Tibial nerve (tissue), 4 donors: ENCODE results near the gene NR4A3. TPM values are rescaled to one million over a fixed set of nuclear protein-coding genes. Genes with fewer than 3 reads are reported as not detected.

Experiments
- DNase-seq, 2 donors: peaks; one replicate each; pipeline ENCODE4 v3.0.0-alpha.2; 2019; ENCODE audit warnings: low spot score in 2 of 2
- H3K27ac ChIP-seq, 4 donors: fragments of 200-600 bp; sonication (generic) in 3 of 4; one replicate each; pipeline ENCODE4 v1.5.1; 2017 to 2019; ENCODE audit warnings: mild to moderate bottlenecking in 1 of 4
- H3K27me3 ChIP-seq, 2 donors: fragments of 200-600 bp; sonication (generic) in 1 of 2; one replicate each; pipeline versions ENCODE4 v1.5.1 to v1.6.0; 2017 to 2019
- H3K36me3 ChIP-seq, 3 donors: fragments of 200-600 bp; sonication (generic); one replicate each; pipeline ENCODE4 v1.5.1; 2018 to 2019
- H3K4me1 ChIP-seq, 4 donors: fragments of 200-600 bp; sonication (generic) in 3 of 4; one replicate each; pipeline ENCODE4 v1.5.1; 2017 to 2019
- H3K4me3 ChIP-seq, 4 donors: fragments of 200-600 bp; sonication (generic) in 3 of 4; one replicate each; pipeline ENCODE4 v1.5.1; 2017 to 2019; ENCODE audit warnings: mild to moderate bottlenecking in 1 of 4, moderate library complexity in 1 of 4
- H3K9me3 ChIP-seq, 4 donors: fragments of 200-600 bp; sonication (generic) in 3 of 4; one replicate each; pipeline ENCODE4 v1.5.1; 2017 to 2019
- CTCF ChIP-seq, 5 experiments: fragments of 200-600 bp in 3 of 5; fragments of 450-650 bp in 2 of 5; sonication (generic) in 3 of 5; IDR thresholded peaks; one replicate each; pipeline ENCODE4 v1.5.1; 2016 to 2019; ENCODE audit warnings: antibody characterized with exemption in 5 of 5, mild to moderate bottlenecking in 3 of 5, moderate library complexity in 2 of 5
- EP300 ChIP-seq, 2 donors: sonication (generic); formaldehyde crosslinking; IDR thresholded peaks; one replicate each; pipeline ENCODE4 v1.6.1; 2017; ENCODE audit warnings: antibody characterized with exemption in 2 of 2, mild to moderate bottlenecking in 1 of 2
- POLR2A ChIP-seq, 2 donors: fragments of 450-650 bp; IDR thresholded peaks; one replicate each; pipeline ENCODE4 v1.6.1; 2017; ENCODE audit warnings: antibody characterized with exemption in 2 of 2, mild to moderate bottlenecking in 2 of 2, moderate library complexity in 2 of 2
- WGBS, 2 donors: methylation state at CpG; one replicate each; pipeline ENCODE4 v1.1.5; 2018; 5-methylcytosine and 5-hydroxymethylcytosine counted together
- total RNA-seq, 4 donors: library from RNA; depleted of rRNA; stranded (reverse); fragments of >200 nt; gene quantifications; one replicate each; pipeline ENCODE4 v1.1.0, GENCODE V29; 2016

Gene NR4A3
- total RNA-seq, 4 donors from 2014 or later, result 3.0 to 12.7 (median 4.8) TPM

DNA sequence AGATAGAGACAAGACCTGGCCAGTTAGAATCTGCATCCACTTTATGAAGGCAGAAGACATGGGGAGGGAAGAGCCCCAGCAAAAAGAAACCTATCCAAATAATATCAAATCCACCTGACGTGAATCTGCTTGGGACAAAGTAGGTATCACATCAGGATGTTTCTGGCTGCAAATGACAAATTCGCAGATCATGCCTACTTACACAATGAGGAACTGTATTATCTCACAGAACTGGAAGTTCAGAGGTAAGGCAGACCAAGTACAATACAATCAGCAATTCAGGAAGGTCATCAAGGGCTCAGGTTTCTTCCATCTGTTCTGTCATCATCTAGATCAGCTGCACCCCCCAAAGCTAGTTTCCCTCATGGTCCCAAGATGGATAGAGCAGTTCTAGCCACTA, 13.2 kb upstream of the NR4A3 start:
- H3K27ac ChIP-seq, result no peak overlapping the region
- no peak for TF ChIP-seq CTCF (IDR thresholded peaks at IDR 0.05)
- no peak for TF ChIP-seq EP300 (IDR thresholded peaks at IDR 0.05)
- no peak for TF ChIP-seq POLR2A (IDR thresholded peaks at IDR 0.05)
- WGBS, 2 donors, result 91 to 92% methylated on average over 2 of the region's 2 CpGs

GRCh38 chr9:99809586-99810319, 11.9 kb upstream of the NR4A3 start:
- H3K4me3 ChIP-seq, result no peak overlapping the region
- no peaks in the 10 kb centered on the region for H3K9me3 ChIP-seq
- no peak overlapping the region for H3K27ac ChIP-seq
- DNase-seq, result no peak
- no peaks in the 10 kb centered on the region for H3K36me3 ChIP-seq
- H3K4me1 ChIP-seq, result no peaks in the 10 kb centered on the region
- TF ChIP-seq CTCF (IDR thresholded peaks at IDR 0.05) (no peak), POLR2A (IDR thresholded peaks at IDR 0.05) (no peak), EP300 (IDR thresholded peaks at IDR 0.05) (no peak)
- no peaks in the 10 kb centered on the region for H3K27me3 ChIP-seq

More for the DNA sequence above, 13.2 kb upstream of the NR4A3 start:
- DNase-seq, result no peak
- Histone ChIP-seq H3K4me1 (no peaks in the 10 kb centered on the region), H3K9me3 (no peaks in the 10 kb centered on the region), H3K27me3 (no peaks in the 10 kb centered on the region), H3K4me3 (no peak overlapping the region), H3K36me3 (peaks cover 0 to 5% (median 0%) of the 10 kb centered on the region in 3 donors)

DNA sequence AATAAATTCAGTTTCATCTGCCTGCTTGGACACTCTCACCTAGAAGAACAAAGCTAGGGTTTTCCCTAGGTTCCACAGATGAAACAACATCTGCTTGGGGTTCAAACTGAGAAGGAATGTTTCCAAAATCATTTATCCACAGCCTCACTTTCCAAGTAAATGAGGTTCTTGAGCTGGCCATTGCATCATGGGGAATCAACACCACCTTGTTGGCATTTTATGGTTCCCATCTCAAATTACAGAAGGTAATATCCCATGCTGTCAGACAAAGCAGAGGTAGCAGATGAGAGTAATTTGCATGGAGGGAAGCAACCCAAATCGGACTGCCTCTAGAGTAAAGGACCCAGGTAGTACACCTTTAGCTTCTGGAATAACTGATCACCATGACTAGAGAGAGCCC, 10.5 kb upstream of the NR4A3 start:
- WGBS, 2 donors, result 6 to 29% methylated on average over 1 of the region's 1 CpG

DNA sequence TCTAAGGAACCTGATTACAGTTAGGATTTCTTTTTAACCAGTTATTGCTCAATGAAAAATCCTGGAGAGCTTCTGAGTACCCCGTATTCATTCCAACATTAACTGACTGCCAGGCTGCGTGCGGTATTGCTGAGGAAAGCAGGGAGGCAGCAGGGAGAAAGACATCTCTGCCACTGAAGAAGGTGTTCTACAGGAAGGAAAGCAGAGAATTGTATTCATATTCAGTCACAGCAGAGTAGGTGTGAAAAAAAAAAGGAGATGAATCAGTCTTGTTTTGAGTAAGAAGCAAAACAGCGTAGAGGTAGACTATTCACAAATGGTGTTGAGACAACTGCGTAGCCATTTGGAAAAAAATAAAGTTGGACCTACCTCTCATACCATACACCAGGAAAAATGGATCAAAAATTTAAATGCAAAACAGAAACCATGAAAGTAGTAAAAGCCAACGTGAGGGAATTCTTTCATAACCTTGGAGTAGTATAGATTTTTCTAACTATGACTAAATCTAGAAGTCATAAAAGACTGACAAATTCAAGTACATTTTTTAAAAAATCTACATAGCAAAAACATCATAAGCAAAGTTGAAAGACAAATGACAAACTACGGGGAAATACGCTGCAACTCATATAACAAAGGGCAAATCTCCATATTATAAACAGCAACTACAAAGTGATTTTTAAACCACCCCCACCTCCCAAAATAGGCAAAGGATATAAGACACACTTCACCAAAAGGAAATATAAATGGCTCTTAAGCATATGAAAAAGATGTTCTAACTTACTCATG, 9.9 kb upstream of the NR4A3 start:
- TF ChIP-seq CTCF (IDR thresholded peaks at IDR 0.05), result no peak
- no peak for TF ChIP-seq POLR2A (IDR thresholded peaks at IDR 0.05)
- TF ChIP-seq EP300 (IDR thresholded peaks at IDR 0.05), result no peak
- H3K27me3 ChIP-seq, result no peaks in the 10 kb centered on the region
- no peak overlapping the region for H3K27ac ChIP-seq
- H3K36me3 ChIP-seq, result no peaks in the 10 kb centered on the region
- H3K4me3 ChIP-seq, result no peak overlapping the region
- H3K4me1 ChIP-seq, result no peaks in the 10 kb centered on the region
- DNase-seq, result no peak
- H3K9me3 ChIP-seq, result no peaks in the 10 kb centered on the region
- 92 to 93% methylated on average over 8 of the region's 8 CpGs for WGBS, 2 donors

More for the DNA sequence above, 10.5 kb upstream of the NR4A3 start:
- no peaks in the 10 kb centered on the region for H3K4me1 ChIP-seq
- no peak for DNase-seq
- TF ChIP-seq EP300 (IDR thresholded peaks at IDR 0.05) (no peak), CTCF (IDR thresholded peaks at IDR 0.05) (no peak), POLR2A (IDR thresholded peaks at IDR 0.05) (no peak)
- no peaks in the 10 kb centered on the region for H3K27me3 ChIP-seq
- no peak overlapping the region for H3K27ac ChIP-seq
- no peaks in the 10 kb centered on the region for H3K9me3 ChIP-seq
- no peak overlapping the region for H3K4me3 ChIP-seq
- no peaks in the 10 kb centered on the region for H3K36me3 ChIP-seq

DNA sequence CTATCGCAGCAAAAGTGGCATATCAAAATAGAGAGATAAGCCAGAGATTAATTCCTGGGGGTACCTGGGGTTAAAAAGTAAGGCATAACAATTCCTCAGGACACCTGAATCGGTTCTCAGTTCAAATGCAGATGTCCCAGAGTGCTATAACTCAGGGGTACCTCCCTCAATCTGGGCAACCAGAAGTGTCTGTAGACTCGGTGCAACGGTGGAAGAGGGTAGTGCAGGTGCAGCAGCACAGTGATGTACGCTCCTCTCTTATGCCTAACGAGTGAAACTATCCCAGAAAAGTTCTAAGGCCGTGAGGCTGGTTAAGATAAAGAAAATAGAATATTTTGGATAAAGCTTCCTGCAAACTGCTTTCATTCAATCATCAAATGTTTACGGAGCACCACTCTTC, 7.9 kb upstream of the NR4A3 start:
- no peaks in the 10 kb centered on the region for H3K27me3 ChIP-seq
- peaks cover 0 to 7% (median 3%) of the 10 kb centered on the region in 4 donors for H3K4me1 ChIP-seq
- no peak overlapping the region for H3K4me3 ChIP-seq
- TF ChIP-seq POLR2A (IDR thresholded peaks at IDR 0.05) (no peak), CTCF (IDR thresholded peaks at IDR 0.05) (no peak), EP300 (IDR thresholded peaks at IDR 0.05) (no peak)
- no peak overlapping the region for H3K27ac ChIP-seq
- no peaks in the 10 kb centered on the region for H3K36me3 ChIP-seq
- DNase-seq, result no peak
- H3K9me3 ChIP-seq, result no peaks in the 10 kb centered on the region
- WGBS, 2 donors, result 83 to 84% methylated on average over 8 of the region's 8 CpGs
